Stimulated activated CD8-positive, alpha-beta memory T cell treated with anti-CD3 and anti-CD28 coated beads, Interleukin-15, amount 100 ng/mL, for 48 hours (primary cell): ENCODE measurements around the gene ITPR1.
A peak's percentile ranks its signal among the peaks of the same experiment; 100 is the strongest.

ENCODE experiments used
- DNase-seq, 2 donors: peaks; one replicate each; pipeline ENCODE4 v3.0.0-alpha.2; 2020; ENCODE audit warnings: low read depth in 2 of 2

ITPR1 gene

DNA sequence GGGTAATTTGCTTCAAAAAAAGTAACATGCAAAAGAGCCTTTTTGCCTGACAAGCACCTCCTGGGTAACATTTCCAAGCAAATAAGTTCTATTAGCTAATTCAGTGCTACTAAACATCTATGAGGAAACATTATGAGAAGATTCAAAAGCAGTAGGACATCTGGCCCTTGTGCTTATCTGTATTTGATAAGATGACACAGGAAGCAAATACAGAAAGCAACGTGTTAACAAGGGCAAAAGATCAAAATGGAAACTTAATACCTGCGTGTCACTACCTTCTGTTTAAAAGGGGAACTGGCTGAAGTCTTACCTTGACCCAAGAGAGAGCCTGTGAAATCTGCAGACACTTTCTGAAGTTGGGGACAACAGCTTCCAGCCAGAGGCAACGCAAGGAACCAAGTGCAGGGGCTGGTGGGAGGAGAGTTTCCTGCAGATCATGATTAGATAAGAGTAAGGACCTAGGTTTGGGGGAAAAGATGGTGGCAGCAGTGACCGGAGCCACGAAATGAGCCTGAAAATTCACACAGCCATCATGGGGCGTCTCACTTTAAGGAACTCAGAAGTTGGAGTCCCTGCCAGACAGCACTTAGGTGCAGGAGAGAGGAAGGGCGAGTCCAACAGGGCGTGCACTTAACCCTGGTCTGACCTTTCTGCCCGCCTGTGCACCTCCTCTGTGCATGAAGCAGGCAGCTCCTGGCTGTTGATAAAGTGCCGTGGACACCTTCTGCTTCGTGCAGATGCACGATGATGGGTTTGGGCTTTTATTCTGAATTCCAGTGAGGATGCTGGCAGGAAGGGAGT lies 332.5 kb downstream of the ITPR1 start:
- no peak for DNase-seq

DNA sequence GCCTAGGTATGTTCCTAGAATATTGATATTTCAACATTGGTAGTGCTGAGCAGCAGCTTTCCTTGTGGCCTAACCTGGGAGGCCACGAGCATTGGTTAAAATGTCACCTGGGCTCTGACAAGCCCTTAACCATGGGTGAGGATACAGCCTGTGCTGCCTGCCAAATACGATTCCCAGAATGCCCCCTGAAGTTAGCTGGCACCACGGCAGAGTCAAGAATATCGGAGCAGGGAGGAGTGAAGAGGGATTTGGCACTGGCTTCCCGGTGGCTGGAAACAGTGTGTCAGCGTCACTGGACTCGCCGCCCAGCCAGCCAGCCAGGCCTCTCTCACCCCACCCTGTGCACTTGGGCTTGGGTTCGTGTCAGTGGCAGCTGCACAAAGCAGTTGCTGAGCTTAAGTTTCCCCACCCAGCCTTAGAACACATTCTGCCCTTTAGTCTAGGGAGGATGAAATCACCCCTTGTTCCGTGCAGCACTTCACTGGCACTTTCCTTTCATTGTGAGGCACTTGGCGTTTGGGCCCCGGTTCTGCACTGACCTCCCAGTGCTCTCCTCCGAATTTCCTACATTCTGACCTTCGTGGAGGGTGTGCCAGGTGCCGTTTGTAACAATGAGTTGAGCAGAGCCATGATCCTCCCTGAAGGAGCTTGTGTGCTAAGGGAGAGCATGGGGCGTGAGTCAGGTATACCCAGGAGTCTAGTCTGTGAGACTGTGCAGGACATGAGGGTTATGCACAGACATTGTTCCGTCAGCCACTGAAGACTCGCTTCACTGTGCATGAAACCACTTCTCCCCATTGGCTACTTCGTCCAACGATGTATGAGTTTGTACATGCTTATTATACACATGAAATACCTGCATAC lies 333.3 kb downstream of the ITPR1 start:
- no peak for DNase-seq

DNA sequence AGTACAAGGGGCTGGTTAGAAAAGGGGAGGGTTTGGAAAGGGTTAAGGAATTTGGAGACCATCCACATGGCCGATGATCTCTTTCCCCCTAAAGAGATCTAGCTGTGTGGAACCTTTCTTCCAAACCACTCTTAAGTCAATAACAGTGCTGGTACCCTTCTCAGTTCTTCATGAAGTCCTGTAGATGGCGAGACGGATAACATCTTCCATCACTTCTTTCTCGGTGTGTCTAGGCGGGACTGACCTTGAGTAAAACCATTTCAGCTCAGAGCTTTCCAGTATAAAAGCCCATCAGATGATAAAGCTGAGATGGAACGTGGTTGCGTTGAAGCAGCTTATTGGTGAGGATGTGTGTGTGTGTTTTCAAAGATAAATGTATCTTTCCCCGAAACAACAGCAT lies 334.6 kb downstream of the ITPR1 start:
- DNase-seq: no peak

DNA sequence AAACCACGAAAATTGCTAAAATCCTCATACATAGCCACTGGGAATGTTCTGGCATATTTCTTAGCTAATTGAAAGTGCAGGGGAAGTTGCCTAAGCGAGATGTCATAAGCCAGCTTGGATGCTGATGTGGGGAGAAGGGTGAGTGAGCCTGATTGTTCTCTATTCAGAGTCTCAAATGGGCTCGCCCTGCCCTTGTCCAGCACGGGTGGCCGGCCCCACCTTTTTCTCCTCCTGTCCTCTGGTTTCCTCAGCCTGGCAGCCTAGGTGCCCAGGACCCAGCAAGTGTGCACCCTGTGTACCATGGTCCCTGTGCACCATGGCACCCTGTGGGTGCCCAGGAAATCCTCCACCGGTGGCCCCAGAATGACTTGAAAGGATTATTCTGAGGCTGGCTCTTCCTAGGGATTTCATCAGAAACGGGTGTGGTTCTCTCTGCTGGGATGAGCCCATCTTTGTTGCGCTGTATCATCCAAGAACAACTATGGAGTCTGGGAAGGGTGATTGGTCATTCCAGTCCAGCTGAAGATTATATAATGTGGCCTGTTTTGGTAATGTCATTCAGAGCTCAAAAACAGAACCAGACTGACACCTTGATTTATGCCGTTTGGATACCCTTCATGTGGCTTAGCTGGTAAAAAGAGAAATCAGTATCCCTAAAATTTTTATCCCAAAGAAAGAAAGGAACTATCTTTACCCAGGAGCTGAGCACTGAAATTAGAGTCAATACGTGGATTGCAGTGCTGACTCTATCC lies 335.3 kb downstream of the ITPR1 start:
- DNase-seq: no peak

DNA sequence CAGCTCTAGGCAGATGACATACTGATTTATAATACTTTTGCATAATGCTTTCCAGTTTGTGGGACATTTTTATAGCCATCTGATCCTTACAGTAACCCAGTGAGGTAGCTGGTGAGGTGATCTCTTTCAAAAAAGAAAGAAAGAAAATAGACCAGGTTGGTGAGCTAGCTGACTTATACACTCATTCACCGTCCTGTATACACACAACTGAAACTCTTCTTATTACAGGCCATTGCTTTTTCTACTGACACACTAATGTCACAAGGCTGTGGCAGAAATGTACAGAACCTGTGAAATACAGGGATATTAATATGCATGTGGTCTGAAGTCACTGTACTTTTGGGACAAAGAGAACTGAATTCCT lies 335.9 kb downstream of the ITPR1 start:
- no peak for DNase-seq

DNA sequence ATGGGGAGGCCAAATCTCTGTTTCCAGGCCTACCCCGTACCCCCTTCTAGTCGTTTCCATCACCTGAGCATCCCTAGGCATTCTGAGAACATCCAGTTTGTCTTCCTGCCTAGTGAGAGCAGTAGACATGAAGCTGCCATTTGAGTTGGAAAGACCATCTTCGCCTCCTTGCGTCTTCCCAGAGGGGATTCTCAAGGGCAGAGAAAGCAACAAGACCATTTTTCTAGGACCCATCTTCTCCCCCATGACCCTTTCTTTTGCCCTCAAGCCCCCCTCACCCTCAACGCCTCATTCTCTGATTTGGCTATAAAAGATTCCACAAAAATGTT lies 337.4 kb downstream of the ITPR1 start:
- no peak for DNase-seq

DNA sequence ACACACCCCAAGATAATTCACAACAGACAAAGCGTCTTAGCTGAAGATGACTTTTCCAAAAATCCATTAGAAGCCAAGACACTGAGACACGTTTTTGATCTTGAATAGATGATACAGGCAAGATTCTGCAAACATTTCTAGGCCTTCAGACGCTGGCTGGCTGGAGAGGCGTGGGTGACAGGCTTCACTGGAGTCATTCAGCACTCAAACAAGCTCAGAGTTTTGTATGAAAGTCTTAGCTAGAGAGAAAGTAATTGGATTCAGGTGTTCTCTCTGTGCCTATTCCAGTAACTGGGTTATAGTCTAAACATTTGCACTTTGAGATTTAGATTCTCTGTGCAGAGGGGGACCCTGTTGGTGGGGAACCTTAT lies 338.4 kb downstream of the ITPR1 start:
- DNase-seq: no peak

DNA sequence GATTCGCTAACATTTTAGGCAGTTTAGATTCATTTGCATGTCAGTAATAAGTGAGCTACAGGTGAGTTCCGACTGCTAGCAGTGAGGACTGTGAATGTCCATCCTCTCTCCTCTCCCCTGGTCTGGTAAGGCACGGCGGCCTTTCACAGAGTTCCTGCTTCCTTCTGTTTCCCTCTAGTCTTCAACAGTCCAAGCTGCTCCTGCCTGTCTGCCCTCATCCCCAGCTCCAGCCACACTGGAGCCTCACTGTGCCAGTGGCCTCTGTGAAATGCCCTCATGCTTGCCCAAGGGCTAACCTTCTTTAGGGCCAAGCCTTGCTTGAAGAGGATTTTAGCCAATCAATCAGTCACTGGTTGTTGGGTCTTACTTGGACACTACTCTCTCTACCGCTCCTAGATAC lies 340.3 kb downstream of the ITPR1 start:
- no peak for DNase-seq

DNA sequence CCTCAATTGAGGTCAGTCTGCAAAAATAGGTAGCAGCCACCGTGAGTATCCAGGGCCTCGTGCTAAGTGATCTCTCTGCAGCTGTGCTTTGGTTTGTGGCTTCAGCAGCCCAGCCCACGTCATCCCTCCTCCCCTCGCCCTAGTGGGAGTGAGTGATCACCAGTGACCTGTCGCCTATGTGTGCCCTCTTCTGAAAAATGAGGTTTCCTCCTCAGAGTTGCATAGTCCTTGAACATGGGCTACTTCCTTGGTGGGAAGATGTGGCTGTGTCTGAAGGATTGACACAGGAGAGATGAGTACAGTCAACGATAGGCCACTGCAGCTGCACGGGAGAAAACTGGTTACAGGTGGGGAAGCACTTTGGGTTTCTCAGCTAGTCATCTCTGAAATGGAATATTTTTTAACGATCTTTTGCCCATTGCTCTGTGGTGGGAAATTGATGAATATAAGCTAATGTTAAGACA lies 341.3 kb downstream of the ITPR1 start:
- DNase-seq: peak; percentile 76 to 79

DNA sequence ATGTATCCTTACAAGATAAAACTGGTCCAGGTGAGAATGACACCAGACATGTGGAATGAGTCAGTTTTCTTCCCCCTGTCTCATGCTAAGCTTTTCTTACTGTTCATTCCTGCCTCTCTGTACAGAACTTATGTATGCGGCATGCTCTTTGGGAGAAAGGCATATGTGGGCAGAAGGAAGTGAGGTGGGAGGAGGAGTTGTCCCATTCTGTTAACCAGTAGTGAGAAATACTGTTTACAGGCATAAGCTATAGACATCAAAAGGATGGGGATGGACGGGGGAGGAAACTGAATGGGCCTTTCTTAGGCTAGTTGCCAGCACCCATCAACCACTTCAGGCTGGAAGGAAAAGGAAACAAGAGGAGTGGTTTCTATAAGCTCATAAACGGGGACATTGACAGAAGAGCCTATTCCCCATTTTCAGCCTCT lies 342.5 kb downstream of the ITPR1 start:
- no peak for DNase-seq

DNA sequence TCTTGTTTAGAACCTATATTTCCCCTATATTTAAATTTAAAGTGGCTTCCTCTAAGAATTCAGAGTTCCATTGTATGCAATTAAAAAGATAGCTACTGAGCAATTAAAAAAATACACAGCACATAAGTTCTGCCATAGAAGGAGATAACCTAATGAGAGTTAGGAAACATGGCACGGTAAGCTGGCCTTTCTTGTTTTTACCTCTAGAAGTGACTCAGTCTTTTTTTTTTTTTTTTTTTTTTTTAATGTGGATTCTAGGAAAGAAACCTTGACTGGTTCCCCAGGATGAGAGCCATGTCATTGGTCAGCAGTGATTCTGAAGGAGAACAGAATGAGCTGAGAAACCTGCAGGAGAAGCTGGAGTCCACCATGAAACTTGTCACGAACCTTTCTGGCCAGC lies 343.4 kb downstream of the ITPR1 start:
- DNase-seq: no peak

DNA sequence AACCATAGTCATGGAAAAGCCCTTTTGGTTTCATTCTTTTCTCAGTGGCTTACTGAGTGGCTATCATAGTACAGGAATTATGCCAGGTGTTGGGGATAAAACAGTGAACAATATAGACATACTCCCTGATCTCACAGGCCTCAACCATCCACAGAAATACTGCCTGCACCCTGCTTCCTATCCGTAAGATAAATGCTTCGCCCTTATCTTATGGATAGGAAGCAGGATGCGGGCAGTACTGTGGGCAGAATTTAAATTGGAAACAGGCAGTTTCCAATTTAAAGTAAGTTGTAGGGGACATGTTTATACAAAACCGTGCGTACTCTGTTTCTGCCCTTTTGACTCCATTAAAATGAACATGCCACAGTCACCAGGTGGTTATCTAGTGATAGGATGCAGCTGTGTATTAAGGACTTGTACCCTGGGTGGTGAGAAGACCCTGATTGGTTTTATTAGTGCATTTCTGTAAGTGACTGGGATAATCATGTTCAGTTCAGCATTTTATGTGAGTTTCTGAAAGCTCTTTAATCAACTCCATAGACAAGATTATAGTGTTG lies 344.3 kb downstream of the ITPR1 start:
- DNase-seq: no peak

DNA sequence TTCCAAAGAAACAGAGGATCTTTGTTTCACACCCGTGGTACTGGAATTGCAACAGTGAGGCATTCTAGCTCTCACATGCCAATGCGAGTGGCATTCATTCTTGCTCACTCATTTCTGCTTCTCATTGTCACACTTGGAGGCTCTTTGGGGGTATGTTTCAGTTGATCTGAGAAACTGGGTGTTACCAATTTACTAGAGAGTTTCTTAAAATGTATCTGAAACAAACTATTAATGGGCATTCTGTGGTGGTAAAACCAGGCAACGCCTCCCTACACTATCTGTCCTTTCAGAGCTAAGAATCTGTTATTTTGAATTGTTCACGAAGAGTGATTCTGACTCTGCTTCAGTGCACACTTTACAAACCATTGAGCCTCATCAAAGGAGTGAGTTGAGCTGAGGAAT lies 345.5 kb downstream of the ITPR1 start:
- no peak for DNase-seq

DNA sequence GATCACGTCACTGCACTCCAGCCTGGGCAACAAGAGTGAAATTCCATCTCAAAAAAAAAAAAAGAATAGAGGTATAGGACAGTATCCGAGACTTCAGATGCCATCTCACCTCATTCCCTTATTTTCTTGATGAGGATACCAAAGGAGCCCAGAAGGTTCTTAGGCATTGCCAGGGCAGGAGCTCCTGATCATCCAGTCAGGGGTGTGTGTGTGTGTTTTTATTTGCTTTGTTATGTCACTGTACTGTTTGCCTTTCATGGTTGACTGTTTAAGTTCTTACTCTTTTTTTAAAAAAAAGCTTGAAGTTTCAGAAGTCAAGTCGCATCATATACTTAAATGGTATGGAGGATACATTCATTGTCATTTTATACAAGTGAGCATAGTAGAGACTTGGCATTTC lies 346.1 kb downstream of the ITPR1 start:
- no peak for DNase-seq

DNA sequence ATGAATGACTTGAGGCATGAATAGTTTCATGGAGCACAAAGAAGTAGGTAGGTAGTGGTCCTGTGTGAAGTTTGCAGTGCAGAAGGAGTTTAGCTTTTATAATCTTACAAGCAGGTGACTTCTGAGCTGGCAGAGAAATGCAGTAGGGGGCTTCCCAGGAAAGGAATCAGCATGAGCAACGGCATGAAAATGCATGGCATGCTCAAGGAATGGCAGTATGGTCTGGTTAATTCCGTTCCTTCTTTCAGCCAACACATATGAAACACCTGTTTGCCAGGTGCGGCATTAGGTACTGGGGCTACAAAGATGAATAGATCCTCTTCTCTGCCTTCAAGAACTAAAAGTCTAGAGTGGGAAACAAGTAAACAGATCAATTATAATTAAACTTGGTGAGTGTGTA lies 348.1 kb downstream of the ITPR1 start:
- no peak for DNase-seq

DNA sequence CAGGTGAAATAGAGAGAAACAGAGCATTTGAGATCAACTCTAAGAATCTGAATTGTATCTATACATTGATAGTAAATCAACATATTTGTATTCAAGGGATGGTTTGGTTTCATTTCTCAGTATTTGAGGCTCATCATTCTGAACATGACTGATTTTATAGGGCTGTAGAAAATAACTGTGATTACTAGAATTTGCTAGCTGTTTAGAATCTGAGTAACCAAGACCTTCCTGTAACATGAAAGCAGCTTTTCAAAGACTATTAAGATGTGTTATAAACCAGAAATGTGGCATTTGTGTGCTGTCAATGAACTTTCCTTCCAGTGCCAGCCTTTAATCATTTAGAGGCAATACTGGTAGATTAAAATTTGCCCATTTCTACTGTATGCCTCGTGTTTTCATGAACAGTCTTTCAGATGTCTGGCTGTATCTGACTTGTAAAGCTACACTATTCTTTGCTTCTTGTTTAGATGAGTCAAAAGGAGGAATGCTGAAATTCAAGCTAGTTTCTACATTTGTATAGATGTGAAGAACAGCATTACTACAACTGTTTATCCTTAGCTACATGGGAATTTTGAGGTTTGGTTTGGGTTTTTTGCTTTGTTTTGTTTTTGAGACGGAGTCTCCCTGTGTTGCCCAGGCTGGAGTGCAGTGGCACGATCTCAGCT lies 348.8 kb downstream of the ITPR1 start:
- DNase-seq: no peak

DNA sequence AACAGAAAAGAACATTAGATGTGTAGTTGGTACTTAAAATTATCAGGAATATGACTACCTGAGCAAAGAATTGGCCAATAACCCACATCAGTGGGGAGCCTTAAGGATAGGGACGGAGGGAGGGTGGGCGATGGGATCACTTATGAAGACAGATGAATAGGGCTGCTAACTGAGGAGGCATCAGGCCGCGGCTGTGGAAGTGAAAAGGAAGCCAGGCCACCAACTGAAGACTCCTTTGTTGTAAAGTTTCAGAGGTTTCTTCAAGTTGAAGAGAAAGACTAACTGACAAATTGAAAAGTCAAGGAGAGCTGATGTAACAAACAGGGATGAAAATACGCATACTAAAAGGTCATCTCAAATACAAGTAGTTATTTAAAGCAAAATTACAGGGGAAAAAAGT lies 350.5 kb downstream of the ITPR1 start:
- DNase-seq: no peak

DNA sequence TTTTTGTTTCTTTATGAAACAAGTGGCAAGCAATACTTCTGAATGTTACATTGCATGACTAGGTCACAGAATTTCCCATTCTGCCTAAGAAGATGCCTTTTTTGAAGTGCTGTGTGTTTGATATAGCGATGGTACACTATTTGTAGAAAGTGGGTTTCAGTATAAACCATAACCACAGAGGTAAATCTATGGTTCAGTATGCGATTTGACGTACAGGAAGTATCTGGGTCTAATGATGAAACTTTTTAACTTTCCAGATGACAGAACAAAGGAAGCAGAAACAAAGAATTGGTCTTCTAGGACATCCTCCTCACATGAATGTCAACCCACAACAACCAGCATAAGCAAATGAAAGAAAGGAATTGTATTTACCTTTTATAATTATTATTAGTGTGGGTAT lies 352.7 kb downstream of the ITPR1 start:
- DNase-seq: no peak

DNA sequence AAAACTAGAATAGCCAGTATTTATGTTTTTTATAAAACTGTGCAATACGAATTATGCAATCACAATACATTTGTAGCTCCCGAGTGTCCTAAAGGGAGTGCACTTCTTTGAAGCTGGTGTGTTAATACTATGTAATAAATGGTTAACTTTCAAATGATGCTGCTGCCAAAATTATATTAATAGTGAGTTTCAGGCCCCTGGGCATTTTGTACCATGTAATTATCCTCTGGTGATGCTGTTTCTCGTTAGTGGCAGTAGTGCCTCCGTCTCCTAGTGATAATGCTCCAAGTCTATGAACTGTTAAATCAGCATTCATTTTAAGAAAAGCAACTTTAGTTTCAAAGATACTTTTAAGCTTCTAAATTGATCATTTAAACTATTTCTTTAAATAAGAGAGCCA lies 353.4 kb downstream of the ITPR1 start:
- no peak for DNase-seq

DNA sequence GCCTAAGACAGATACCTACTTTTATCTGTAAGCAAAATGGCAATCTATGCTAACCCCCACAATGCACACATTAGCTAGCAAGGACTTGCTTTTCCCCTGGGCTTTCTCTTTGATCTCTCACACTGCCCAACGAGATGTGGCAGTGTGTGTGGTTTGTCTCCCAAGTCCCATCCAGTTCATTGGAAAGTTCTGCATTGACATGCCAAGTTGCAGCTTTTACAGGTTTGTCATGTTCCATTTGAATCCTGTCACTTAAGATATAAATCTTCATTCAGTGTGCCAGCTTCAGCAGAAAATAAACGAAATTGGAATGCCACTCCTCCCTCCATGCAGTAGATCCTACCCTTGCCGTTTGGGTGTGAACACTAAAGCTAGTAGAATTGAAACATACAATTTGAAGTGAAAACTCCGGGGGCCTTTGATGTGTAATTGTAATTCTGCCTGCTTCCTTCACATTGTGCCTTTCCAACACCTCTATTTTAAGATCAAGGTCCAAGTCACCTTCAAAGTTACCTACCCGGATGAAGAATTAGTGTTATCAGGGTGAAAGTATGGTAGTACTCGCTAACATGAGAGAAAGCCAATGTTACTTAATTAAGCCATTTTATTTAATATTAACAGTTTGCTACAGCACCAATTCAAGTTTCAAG lies 355.2 kb downstream of the ITPR1 start:
- no peak for DNase-seq

DNA sequence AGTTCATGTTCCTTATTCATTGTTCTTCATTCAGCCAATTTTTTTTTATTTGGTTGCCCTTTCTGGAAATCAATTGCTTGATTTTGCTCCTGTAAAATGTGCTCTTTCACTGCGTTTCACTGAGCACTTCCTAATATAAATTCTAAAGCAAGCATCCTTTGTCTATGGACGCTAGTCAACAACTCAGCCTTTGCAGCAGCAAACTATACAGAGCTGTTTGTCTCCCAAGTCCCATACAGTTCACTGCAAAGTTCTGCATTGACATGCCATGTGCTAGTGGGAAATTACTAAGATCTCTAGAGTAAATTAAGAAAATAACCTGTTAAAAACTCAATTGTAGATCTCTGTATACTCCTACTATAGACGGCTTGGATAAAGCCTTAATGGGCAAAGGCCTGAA lies 356.0 kb downstream of the ITPR1 start:
- DNase-seq: no peak
